ENCODE results near the gene ZNF646.

Gene ZNF646

DNA sequence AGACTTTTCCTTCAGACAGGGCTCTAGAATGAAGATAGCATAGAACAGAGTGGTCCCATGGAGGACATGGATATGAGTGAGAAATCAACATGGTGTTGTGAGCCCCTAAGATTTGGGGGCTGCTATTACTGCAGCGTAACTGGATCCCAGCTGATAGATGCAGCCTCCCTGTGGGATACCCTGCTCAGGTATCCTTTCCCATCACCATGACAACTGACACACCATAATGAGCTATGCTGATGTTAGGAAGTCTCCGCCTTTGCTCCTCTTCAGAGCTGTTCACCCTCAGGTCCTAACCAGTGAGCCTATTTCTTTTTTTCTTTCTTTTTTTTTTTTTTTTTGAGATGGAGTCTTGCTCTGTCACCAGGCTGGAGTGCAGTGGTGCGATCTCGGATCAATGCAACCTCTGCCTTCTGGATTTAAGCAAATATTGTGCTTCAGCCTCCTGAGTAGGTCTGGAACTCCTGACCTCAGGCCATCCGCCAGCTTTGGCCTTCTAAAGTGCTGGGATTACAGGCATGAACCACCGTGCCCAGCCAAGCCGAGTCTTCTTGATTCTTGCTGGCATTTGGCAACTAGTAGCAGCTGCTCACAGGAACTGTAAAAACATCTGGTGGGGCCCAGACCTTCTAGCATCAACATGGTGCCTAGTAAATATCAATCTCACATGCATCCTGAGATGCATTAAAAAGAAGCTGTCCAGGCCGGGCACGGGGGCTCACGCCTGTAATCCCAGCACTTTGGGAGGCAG lies 23.8 kb upstream of the ZNF646 start:
- Histone ChIP-seq H3K36me3 (replicated peaks; ENCODE audit: low read depth, low read length) (no peaks in the 10 kb centered on the region), H3K79me2 (ENCODE audit: low read length) (no peaks in the 10 kb centered on the region), H3K27ac (ENCODE audit: low read length) (no peak overlapping the region), H3K9me3 (ENCODE audit: insufficient read depth, low read length) (no peaks in the 10 kb centered on the region), H3K27me3 (ENCODE audit: low read depth, low read length) (no peaks in the 10 kb centered on the region), H2AFZ (ENCODE audit: low read depth, low read length) (no peak overlapping the region), H4K20me1 (ENCODE audit: insufficient read depth, low read length) (no peaks in the 10 kb centered on the region), H3K4me2 (ENCODE audit: low read length) (no peak overlapping the region), H3K4me3 (ENCODE audit: low read length) (no peak overlapping the region), H3K9ac (ENCODE audit: low read length) (no peak overlapping the region), H3K4me1 (ENCODE audit: low read length) (no peaks in the 10 kb centered on the region)
- TF ChIP-seq CTCF (IDR thresholded peaks at IDR 0.05; ENCODE audit: low read depth, low read length) (no peak), EZH2phosphoT487 (IDR thresholded peaks at IDR 0.05; ENCODE audit: low read depth) (no peak)

- Histone ChIP-seq H3K9me3 (ENCODE audit: insufficient read depth, low read length) (no peaks in the 10 kb centered on the region), H3K9ac (ENCODE audit: low read length) (no peak overlapping the region), H3K79me2 (ENCODE audit: low read length) (no peaks in the 10 kb centered on the region), H4K20me1 (ENCODE audit: insufficient read depth, low read length) (no peaks in the 10 kb centered on the region), H3K4me3 (ENCODE audit: low read length) (no peak overlapping the region), H3K27ac (ENCODE audit: low read length) (no peak overlapping the region), H3K4me1 (ENCODE audit: low read length) (no peaks in the 10 kb centered on the region), H3K27me3 (ENCODE audit: low read depth, low read length) (no peaks in the 10 kb centered on the region), H3K4me2 (ENCODE audit: low read length) (no peak overlapping the region), H2AFZ (ENCODE audit: low read depth, low read length) (no peak overlapping the region), H3K36me3 (replicated peaks; ENCODE audit: low read depth, low read length) (no peaks in the 10 kb centered on the region)
- TF ChIP-seq EZH2phosphoT487 (IDR thresholded peaks at IDR 0.05; ENCODE audit: low read depth) = no peak
- no peak for TF ChIP-seq CTCF (IDR thresholded peaks at IDR 0.05; ENCODE audit: low read depth, low read length)
These were observed 22.1 kb upstream of the ZNF646 start for GRCh38 chr16:31052114-31052513.

DNA sequence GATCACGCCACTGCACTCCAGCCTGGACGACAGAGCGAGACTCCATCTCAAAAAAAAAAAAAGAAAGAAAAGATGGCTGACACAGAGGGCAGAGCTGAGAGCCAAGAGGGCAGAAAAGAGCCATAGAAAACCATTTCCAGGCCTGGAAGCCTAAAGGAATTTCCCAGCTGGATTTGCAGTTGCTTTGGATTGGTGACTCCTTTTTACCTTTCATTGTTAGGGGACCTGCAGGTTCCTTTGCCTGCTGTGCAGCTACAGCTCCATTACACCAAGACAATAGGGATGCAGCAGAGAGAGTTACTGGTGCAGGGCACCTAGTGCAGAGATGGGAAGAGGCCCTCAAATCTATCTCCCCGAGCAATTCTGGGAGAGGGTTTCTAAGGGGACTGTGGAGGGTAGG lies 18.6 kb upstream of the ZNF646 start:
- no peak for TF ChIP-seq CTCF (IDR thresholded peaks at IDR 0.05; ENCODE audit: low read depth, low read length)
- TF ChIP-seq EZH2phosphoT487 (IDR thresholded peaks at IDR 0.05; ENCODE audit: low read depth) = no peak
- no peaks in the 10 kb centered on the region for H3K9me3 ChIP-seq (ENCODE audit: insufficient read depth, low read length)
- no peak overlapping the region for H3K4me3 ChIP-seq (ENCODE audit: low read length)
- no peak overlapping the region for H3K27ac ChIP-seq (ENCODE audit: low read length)
- H3K9ac ChIP-seq (ENCODE audit: low read length) = no peak overlapping the region
- no peaks in the 10 kb centered on the region for H4K20me1 ChIP-seq (ENCODE audit: insufficient read depth, low read length)
- no peaks in the 10 kb centered on the region for H3K4me1 ChIP-seq (ENCODE audit: low read length)
- H2AFZ ChIP-seq (ENCODE audit: low read depth, low read length) = no peak overlapping the region
- no peak overlapping the region for H3K4me2 ChIP-seq (ENCODE audit: low read length)
- no peaks in the 10 kb centered on the region for H3K27me3 ChIP-seq (ENCODE audit: low read depth, low read length)
- H3K79me2 ChIP-seq (ENCODE audit: low read length) = no peaks in the 10 kb centered on the region
- peaks cover 3% of the 10 kb centered on the region for H3K36me3 ChIP-seq (replicated peaks; ENCODE audit: low read depth, low read length)

DNA sequence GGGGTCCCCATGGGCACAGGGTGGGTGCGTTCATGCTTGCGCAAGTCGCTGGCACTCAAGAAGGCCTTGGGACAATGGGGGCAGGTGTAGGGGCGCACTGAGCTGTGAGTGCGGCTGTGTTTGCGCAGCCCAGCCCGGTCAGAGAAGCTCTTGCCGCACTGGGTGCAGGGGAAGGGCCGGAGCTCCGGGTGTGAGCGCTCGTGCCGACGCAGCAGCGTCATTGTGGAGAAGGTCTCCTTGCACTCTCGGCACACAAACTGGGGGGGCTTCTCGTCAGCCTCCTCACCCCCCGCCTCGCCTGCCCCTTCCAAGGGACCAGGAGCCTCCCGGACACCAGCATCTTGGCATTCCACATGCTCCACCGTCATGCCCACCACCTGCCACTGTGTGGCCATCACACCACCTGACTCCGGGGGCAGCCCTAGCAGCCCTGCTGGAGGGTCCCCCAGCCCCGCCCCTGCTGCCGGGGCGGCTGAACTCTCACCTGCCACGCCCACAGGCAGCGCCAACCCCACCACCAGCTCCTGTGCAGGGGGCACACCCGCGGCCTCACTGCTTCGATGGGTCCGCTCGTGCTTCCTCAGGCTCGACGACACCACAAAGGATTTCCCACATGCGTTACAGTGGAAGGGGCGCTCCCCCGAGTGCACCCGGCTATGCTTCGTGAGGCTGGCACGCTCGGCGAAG lies 13.0 kb upstream of the ZNF646 start:
- Histone ChIP-seq H3K4me2 (ENCODE audit: low read length) (no peak overlapping the region), H3K27me3 (ENCODE audit: low read depth, low read length) (no peaks in the 10 kb centered on the region), H3K9me3 (ENCODE audit: insufficient read depth, low read length) (no peaks in the 10 kb centered on the region), H3K9ac (ENCODE audit: low read length) (no peak overlapping the region), H3K4me1 (ENCODE audit: low read length) (no peaks in the 10 kb centered on the region), H3K36me3 (replicated peaks; ENCODE audit: low read depth, low read length) (peaks cover 16% of the 10 kb centered on the region), H2AFZ (ENCODE audit: low read depth, low read length) (no peak overlapping the region), H3K4me3 (ENCODE audit: low read length) (no peak overlapping the region), H4K20me1 (ENCODE audit: insufficient read depth, low read length) (no peaks in the 10 kb centered on the region), H3K79me2 (ENCODE audit: low read length) (peaks cover 4% of the 10 kb centered on the region), H3K27ac (ENCODE audit: low read length) (no peak overlapping the region)
- TF ChIP-seq EZH2phosphoT487 (IDR thresholded peaks at IDR 0.05; ENCODE audit: low read depth) = no peak
- no peak for TF ChIP-seq CTCF (IDR thresholded peaks at IDR 0.05; ENCODE audit: low read depth, low read length)

Measured in OCI-LY3 (cell line).